GM18507 (cell line): ENCODE data around the gene MVK.

Source experiments
- DNase-seq: peaks from one replicate; pipeline ENCODE4 v3.0.0; 2011; ENCODE audit warnings: low read depth; ENCODE audit not compliant: insufficient read length; ENCODE audit errors: extremely low spot score
- FAIRE-seq: peaks from 2 replicates; lab custom pipeline; 2011; peaks lifted over from hg19 to GRCh38; lab: Jason Lieb, UNC

Gene MVK

GRCh38 chr12:109560867-109561710, 12.5 kb upstream of the MVK start:
- FAIRE-seq: no peak

GRCh38 chr12:109561711-109562030, 11.9 kb upstream of the MVK start:
- no peak for DNase-seq
- no peak for FAIRE-seq

More at GRCh38 chr12:109560867-109561710, 12.5 kb upstream of the MVK start:
- no peak for DNase-seq

GRCh38 chr12:109562871-109563270, 10.7 kb upstream of the MVK start:
- DNase-seq: no peak
- no peak for FAIRE-seq

GRCh38 chr12:109563291-109564284, 10.0 kb upstream of the MVK start:
- DNase-seq (no peak), FAIRE-seq (no peak)

GRCh38 chr12:109566424-109566823, 7.2 kb upstream of the MVK start:
- FAIRE-seq: no peak

GRCh38 chr12:109567296-109567695, 6.3 kb upstream of the MVK start:
- DNase-seq (no peak), FAIRE-seq (no peak)

More at GRCh38 chr12:109566424-109566823, 7.2 kb upstream of the MVK start:
- no peak for DNase-seq

GRCh38 chr12:109567967-109568366, 5.6 kb upstream of the MVK start:
- DNase-seq (no peak), FAIRE-seq (no peak)

- DNase-seq: no peak
- FAIRE-seq: no peak
Measured at GRCh38 chr12:109568486-109568885, 5.1 kb upstream of the MVK start.

- FAIRE-seq: no peak
Measured at GRCh38 chr12:109571773-109572505, 1.7 kb upstream of the MVK start.

GRCh38 chr12:109572506-109572845, 1.1 kb upstream of the MVK start:
- no peak for FAIRE-seq
- DNase-seq: no peak

More at GRCh38 chr12:109571773-109572505, 1.7 kb upstream of the MVK start:
- no peak for DNase-seq

GRCh38 chr12:109573914-109574244, 285 bp downstream of the MVK start:
- no peak for FAIRE-seq
- DNase-seq: no peak

- FAIRE-seq: no peak
- DNase-seq: no peak
Measured at GRCh38 chr12:109575683-109576082, 2.1 kb downstream of the MVK start.

GRCh38 chr12:109577311-109577710, 3.7 kb downstream of the MVK start:
- FAIRE-seq (no peak), DNase-seq (no peak)

GRCh38 chr12:109578330-109578927, 4.8 kb downstream of the MVK start:
- FAIRE-seq: no peak

GRCh38 chr12:109579639-109580038, 6.0 kb downstream of the MVK start:
- FAIRE-seq (no peak), DNase-seq (no peak)

More at GRCh38 chr12:109578330-109578927, 4.8 kb downstream of the MVK start:
- no peak for DNase-seq

GRCh38 chr12:109580272-109580671, 6.7 kb downstream of the MVK start:
- no peak for FAIRE-seq
- no peak for DNase-seq

GRCh38 chr12:109580684-109581333, 7.2 kb downstream of the MVK start:
- FAIRE-seq: no peak
- no peak for DNase-seq

- FAIRE-seq (no peak), DNase-seq (no peak)
Measured at GRCh38 chr12:109581334-109581691, 7.7 kb downstream of the MVK start.

GRCh38 chr12:109581856-109582255, 8.3 kb downstream of the MVK start:
- no peak for FAIRE-seq
- DNase-seq: no peak
